Testis (tissue), 3 donors: ENCODE measurements around the gene CACUL1. TPM values are rescaled to one million over a fixed set of nuclear protein-coding genes. Genes with fewer than 3 reads are reported as not detected.
"Not testable (repeated sequence)": the region's sequence is repeated elsewhere in the genome, so short reads cannot be mapped to it uniquely, and the experiment has no call there.

Source experiments
- DNase-seq: peaks from one replicate; pipeline ENCODE4 v3.0.0-alpha.2; 2019
- H3K27ac ChIP-seq, 2 donors: fragments of 200-600 bp; sonication (generic); one replicate each; pipeline ENCODE4 v1.5.1; 2019
- H3K27me3 ChIP-seq: fragments of 200-600 bp; sonication (generic); one replicate; pipeline ENCODE4 v1.5.1; 2019
- H3K36me3 ChIP-seq: fragments of 200-600 bp; sonication (generic); one replicate; pipeline ENCODE4 v1.5.1; 2017; ENCODE audit warnings: low read depth; ENCODE audit errors: missing control alignments
- H3K4me1 ChIP-seq: fragments of 200-600 bp; sonication (generic); one replicate; pipeline ENCODE4 v1.5.1; 2019
- H3K4me3 ChIP-seq, 2 donors: fragments of 200-600 bp; sonication (generic); one replicate each; pipeline ENCODE4 v1.5.1; 2017 to 2019
- H3K9me3 ChIP-seq: fragments of 200-600 bp; sonication (generic); one replicate; pipeline ENCODE4 v1.5.1; 2017
- POLR2A ChIP-seq: fragments of 450-650 bp; IDR thresholded peaks from one replicate; pipeline ENCODE4 v1.6.1; 2017; ENCODE audit warnings: antibody characterized with exemption, mild to moderate bottlenecking, moderate library complexity
- WGBS, 2 donors: methylation state at CpG; one replicate each; pipeline ENCODE4 v1.1.5; 2018; 5-methylcytosine and 5-hydroxymethylcytosine counted together
- intact Hi-C: fragments of 100-400 bp; cut with DNase I; formaldehyde crosslinking; loops from one replicate; pipeline ENCODE4 v1.15.1; 2023; ENCODE audit warnings: low total_unique reads
- polyA plus RNA-seq: library from polyadenylated mRNA; stranded (reverse); fragments of 350-450 nt; fragmentation: Illumina TruSeq; extraction: RNeasy Lipid Tissue Mini Kit (QIAGEN cat#74804); gene quantifications from one replicate; pipeline ENCODE4 v1.2.3, GENCODE V29; 2014; ENCODE audit warnings: low read depth, low replicate concordance; ENCODE audit not compliant: insufficient read depth
- total RNA-seq, 2 donors: library from RNA; depleted of rRNA; stranded (reverse); fragments of >200 nt; gene quantifications; one replicate each; pipeline ENCODE4 v1.2.3, GENCODE V29; 2016
- TF ChIP-seq, protein P1 (sequence below), 3 experiments: fragments of 450-650 bp in 2 of 3; fragments of 200-600 bp in 1 of 3; sonication (generic) in 1 of 3; IDR thresholded peaks; one replicate each; pipeline ENCODE4 v1.5.1; 2016 to 2019; ENCODE audit warnings: antibody characterized with exemption in 3 of 3, mild to moderate bottlenecking in 2 of 3, moderate library complexity in 1 of 3

CACUL1 gene
- total and polyA plus RNA-seq, 3 donors from 2014 or later: 60.1 to 72.0 (median 62.6) TPM

DNA sequence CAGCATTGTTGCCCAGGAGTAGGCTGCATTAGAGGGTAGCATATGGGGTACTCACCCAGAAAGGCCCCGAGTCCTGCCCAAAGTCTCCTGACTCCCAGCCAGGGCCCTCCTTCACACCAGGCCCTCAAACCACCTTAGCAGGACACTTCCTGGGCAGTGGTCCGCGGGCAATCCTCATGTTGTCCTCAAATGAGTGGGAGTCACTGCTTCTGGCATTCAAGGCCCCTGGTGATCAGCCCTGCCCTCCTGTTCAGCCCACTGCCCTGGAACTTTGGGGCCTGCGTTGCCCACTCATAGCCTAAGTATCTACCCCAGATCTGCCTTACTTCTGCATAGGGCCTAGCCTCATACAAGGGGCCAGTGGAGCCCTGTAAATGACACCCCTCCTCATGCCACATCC lies 88.4 kb downstream of the CACUL1 start:
- H3K4me1 ChIP-seq: peaks cover 13% of the 10 kb centered on the region
- TF ChIP-seq, protein P1, sequence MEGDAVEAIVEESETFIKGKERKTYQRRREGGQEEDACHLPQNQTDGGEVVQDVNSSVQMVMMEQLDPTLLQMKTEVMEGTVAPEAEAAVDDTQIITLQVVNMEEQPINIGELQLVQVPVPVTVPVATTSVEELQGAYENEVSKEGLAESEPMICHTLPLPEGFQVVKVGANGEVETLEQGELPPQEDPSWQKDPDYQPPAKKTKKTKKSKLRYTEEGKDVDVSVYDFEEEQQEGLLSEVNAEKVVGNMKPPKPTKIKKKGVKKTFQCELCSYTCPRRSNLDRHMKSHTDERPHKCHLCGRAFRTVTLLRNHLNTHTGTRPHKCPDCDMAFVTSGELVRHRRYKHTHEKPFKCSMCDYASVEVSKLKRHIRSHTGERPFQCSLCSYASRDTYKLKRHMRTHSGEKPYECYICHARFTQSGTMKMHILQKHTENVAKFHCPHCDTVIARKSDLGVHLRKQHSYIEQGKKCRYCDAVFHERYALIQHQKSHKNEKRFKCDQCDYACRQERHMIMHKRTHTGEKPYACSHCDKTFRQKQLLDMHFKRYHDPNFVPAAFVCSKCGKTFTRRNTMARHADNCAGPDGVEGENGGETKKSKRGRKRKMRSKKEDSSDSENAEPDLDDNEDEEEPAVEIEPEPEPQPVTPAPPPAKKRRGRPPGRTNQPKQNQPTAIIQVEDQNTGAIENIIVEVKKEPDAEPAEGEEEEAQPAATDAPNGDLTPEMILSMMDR (IDR thresholded peaks at IDR 0.05): no peak
- no peak for TF ChIP-seq POLR2A

DNA sequence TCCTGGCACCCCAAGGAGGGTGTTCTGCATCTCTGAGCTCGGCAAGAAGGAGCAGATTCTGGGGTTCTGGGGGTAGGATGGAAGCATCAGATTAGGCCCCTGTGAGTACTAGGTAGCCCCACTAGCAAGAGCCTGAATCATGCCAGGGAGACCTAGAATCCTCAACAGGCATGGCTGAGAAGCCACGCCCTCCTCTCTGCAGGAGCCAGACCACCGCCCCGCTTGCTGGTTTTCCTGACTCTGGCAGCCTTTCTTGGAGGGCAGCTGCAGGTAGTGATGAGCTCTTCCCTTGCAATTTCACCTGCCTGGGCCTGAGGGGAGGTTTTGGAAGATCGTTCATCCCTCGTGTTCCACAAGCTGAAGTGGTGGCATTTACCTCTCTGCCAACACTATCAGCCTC lies 90.4 kb downstream of the CACUL1 start:
- Histone ChIP-seq H3K4me3 (no peak overlapping the region), H3K4me1 (peaks cover 3% of the 10 kb centered on the region), H3K27me3 (no peaks in the 10 kb centered on the region), H3K36me3 (no peaks in the 10 kb centered on the region), H3K9me3 (no peaks in the 10 kb centered on the region), H3K27ac (no peak overlapping the region)
- DNase-seq: no peak
- intact Hi-C loops: no loop called here
- no peak for TF ChIP-seq POLR2A
- TF ChIP-seq, protein P1 (IDR thresholded peaks at IDR 0.05): no peak
- WGBS, 2 donors: 54 to 72% methylated on average over 3 to 6 of the region's 6 CpGs

More for the DNA sequence above, 88.4 kb downstream of the CACUL1 start:
- WGBS, 2 donors: 92% methylated on average over 4 of the region's 4 CpGs
- no peak overlapping the region for H3K27ac ChIP-seq
- no peaks in the 10 kb centered on the region for H3K36me3 ChIP-seq
- no peak overlapping the region for H3K4me3 ChIP-seq
- DNase-seq: no peak
- H3K27me3 ChIP-seq: no peaks in the 10 kb centered on the region
- intact Hi-C loops: no loop called here
- H3K9me3 ChIP-seq: no peaks in the 10 kb centered on the region

DNA sequence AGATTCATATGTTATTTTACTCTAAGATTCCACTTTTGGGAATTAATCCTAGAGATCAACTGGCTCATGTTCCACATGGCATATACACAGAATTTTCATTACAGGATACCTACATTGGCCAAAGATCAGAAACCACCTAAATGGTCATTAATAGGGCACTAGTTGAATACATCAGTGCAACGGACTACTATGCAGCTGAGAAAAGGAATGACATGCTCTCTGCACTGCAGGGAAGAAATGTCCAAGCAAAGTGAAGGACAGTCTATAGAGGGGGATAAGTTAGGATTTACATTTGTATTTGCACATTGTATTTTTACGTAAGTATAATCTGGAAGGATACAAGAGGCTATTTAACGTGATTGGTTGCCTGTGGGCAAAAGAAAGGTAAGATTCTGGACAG lies 91.6 kb downstream of the CACUL1 start:
- Histone ChIP-seq H3K36me3 (no peaks in the 10 kb centered on the region), H3K27ac (no peak overlapping the region), H3K9me3 (no peaks in the 10 kb centered on the region), H3K27me3 (no peaks in the 10 kb centered on the region), H3K4me1 (no peaks in the 10 kb centered on the region), H3K4me3 (no peak overlapping the region)
- intact Hi-C loops: no loop called here
- TF ChIP-seq, protein P1 (IDR thresholded peaks at IDR 0.05): no peak
- no peak for TF ChIP-seq POLR2A
- no peak for DNase-seq
- WGBS, 2 donors: 89 to 90% methylated on average over 3 of the region's 3 CpGs

DNA sequence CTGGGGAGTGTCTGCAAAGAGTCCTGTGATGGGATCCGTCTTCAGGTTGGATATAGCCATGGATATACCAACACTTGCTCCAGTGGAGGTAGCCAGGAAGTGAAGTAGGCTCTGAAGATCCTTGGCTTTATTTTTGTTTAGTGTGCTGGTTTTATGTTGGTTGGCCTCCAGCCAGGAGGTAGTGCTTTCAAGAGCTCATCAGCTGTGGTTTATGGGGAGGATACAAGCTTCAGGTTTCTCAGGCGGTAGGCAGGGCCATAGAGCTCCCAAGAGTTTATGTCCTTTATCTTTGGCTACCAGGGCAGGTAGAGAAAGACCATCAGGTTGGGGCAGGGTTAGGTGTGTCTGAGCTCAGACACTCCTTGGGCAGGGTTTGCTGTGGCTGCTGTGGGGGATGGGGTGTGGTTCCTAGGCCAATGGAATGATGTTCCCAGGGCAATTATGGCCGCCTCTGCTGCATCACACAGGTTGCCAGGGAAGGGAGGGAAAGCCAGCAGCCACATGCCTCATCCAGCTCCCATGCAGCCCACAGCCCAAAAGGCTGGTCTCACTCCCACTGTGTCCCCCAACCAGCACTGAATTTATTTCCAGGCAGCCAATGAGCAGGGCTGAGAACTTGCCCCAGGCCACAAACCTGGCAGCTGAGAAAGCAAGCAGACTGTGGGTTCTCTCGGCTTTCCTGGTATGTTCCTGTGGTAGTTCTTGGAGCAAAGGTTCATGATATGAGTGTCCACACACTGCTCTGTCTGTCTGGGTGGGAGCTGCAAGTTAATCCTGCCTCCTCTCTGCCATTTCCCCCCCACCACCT lies 92.3 kb downstream of the CACUL1 start:
- no peak for TF ChIP-seq POLR2A
- TF ChIP-seq, protein P1 (IDR thresholded peaks at IDR 0.05): no peak
- Histone ChIP-seq H3K9me3 (no peaks in the 10 kb centered on the region), H3K36me3 (no peaks in the 10 kb centered on the region), H3K4me3 (no peak overlapping the region), H3K4me1 (no peaks in the 10 kb centered on the region), H3K27me3 (no peaks in the 10 kb centered on the region), H3K27ac (no peak overlapping the region)
- 84 to 87% methylated on average over 2 to 4 of the region's 4 CpGs for WGBS, 2 donors
- intact Hi-C loops: no loop called here
- DNase-seq: no peak

DNA sequence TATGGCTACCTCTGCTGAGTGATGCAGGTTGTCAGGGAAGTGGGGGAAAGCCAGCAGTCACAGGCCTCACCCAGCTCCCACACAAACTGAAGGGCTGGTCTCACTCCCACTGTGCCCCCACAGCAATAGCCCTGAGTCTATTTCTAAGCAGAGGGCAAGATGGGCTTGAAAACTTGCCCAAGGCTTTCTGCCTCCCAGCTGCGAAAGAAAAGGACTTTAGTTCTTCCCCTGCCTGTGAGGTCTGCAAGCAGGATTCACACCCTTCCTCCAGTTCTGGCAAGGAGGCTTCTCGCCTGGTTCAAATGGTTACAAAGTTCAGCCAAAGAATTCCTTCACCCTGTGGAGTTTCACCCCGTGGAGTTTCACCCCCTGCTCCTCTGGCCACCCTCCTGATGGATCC lies 96.0 kb downstream of the CACUL1 start:
- Histone ChIP-seq H3K36me3 (no peaks in the 10 kb centered on the region), H3K9me3 (no peaks in the 10 kb centered on the region), H3K4me3 (no peak overlapping the region), H3K4me1 (no peaks in the 10 kb centered on the region), H3K27ac (no peak overlapping the region), H3K27me3 (no peaks in the 10 kb centered on the region)
- DNase-seq: no peak
- WGBS, 2 donors: 60 to 77% methylated on average over 3 of the region's 3 CpGs
- TF ChIP-seq, protein P1 (IDR thresholded peaks at IDR 0.05): no peak
- TF ChIP-seq POLR2A: no peak
- intact Hi-C loops: no loop called here

DNA sequence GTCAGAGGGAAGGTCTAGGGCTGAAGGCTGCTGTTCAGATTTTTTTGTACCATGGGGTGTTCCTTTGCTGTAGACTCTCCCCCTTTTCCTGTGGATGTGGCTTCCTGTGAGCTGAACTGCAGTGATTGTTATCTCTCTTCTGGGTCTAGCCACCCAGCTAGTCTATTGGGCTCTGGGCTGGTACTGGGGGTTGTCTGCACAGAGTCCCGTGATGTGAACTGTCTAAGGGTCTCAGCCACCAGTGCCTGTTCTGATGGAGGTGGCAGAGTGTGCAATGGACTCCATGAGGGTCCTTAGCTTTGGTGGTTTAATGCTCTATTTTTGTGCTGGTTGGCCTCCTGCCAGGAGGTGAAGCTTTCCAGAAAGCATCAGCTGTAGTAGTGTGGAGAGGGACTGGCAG lies 96.6 kb downstream of the CACUL1 start:
- H3K4me3 ChIP-seq, H3K36me3 ChIP-seq, H3K9me3 ChIP-seq, intact Hi-C loops, H3K27ac ChIP-seq, H3K4me1 ChIP-seq, H3K27me3 ChIP-seq, DNase-seq: not testable (repeated sequence)
- 60 to 83% methylated on average over 1 of the region's 1 CpG for WGBS, 2 donors

DNA sequence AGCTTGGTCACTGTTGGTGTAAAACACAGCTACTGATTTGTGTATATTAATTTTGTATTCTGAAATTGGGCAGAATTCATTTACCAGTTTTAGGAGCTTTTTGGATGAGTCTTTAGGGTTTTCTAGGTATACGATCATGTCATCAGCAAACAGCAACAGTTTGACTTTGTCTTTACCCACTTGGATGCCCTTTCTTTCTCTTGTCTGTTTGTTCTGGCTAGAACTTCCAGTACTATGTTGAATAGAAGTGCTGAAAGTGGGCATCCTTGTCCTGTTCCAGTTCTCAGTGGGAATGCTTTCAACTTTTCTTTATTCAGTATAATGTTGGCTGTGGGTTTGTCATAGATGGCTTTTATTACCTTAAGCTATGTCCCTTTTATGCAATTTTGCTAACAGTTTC lies 109.5 kb downstream of the CACUL1 start:
- H3K4me3 ChIP-seq, intact Hi-C loops, H3K4me1 ChIP-seq, H3K27me3 ChIP-seq, H3K27ac ChIP-seq, H3K36me3 ChIP-seq, H3K9me3 ChIP-seq, DNase-seq: not testable (repeated sequence)
- 85 to 87% methylated on average over 1 of the region's 1 CpG for WGBS, 2 donors
